H9 (cell line): ENCODE data around the gene SPANXA2. TPM values are rescaled to one million over a fixed set of nuclear protein-coding genes. Genes with fewer than 3 reads are reported as not detected.

ENCODE experiments used
- DNase-seq: peaks from one replicate; pipeline ENCODE4 v3.0.0-alpha.2; 2017
- H2AFZ ChIP-seq: one replicate; pipeline ENCODE4 v1.6.1; 2013; ENCODE audit warnings: mild to moderate bottlenecking, low read length, control low read depth, moderate library complexity
- H2AK5ac ChIP-seq: 2 replicates; pipeline ENCODE4 v1.6.1; 2013; ENCODE audit warnings: low read length, control low read depth, mixed read lengths; ENCODE audit not compliant: insufficient read length
- H2BK120ac ChIP-seq: one replicate; pipeline ENCODE4 v1.6.1; 2013; ENCODE audit warnings: low read depth, mild to moderate bottlenecking, low read length, control low read depth, inconsistent platforms; ENCODE audit not compliant: poor library complexity, severe bottlenecking
- H2BK12ac ChIP-seq: 2 replicates; pipeline ENCODE4 v1.6.1; 2013; ENCODE audit warnings: low read length, control low read depth, mixed read lengths, low read depth; ENCODE audit not compliant: insufficient read length
- H2BK15ac ChIP-seq: 2 replicates; pipeline ENCODE4 v1.6.1; 2013; ENCODE audit warnings: low read depth, low read length, control low read depth
- H2BK20ac ChIP-seq: one replicate; pipeline ENCODE4 v1.6.1; 2013; ENCODE audit warnings: low read depth, mild to moderate bottlenecking, low read length, control low read depth, inconsistent platforms; ENCODE audit not compliant: poor library complexity, severe bottlenecking
- H2BK5ac ChIP-seq: 2 replicates; pipeline ENCODE4 v1.6.1; 2013; ENCODE audit warnings: low read length, control low read depth, mixed read lengths; ENCODE audit not compliant: insufficient read length
- H3K14ac ChIP-seq: 2 replicates; pipeline ENCODE4 v1.6.1; 2013; ENCODE audit warnings: low read length, control low read depth; ENCODE audit not compliant: insufficient read depth
- H3K18ac ChIP-seq: 2 replicates; pipeline ENCODE4 v1.6.1; 2013; ENCODE audit warnings: low read depth, mild to moderate bottlenecking, mixed read lengths, low read length, control low read depth; ENCODE audit not compliant: insufficient read length
- H3K23ac ChIP-seq: 2 replicates; pipeline ENCODE4 v1.6.1; 2013; ENCODE audit warnings: low read length, control low read depth, mixed read lengths, low read depth; ENCODE audit not compliant: insufficient read length
- H3K23me2 ChIP-seq: 2 replicates; pipeline ENCODE4 v1.6.1; 2013; ENCODE audit warnings: low read depth, mild to moderate bottlenecking, mixed read lengths, low read length, control low read depth; ENCODE audit not compliant: insufficient read length, poor library complexity, severe bottlenecking
- H3K27ac ChIP-seq: 2 replicates; pipeline ENCODE4 v1.5.1; 2013; ENCODE audit warnings: low read length, control low read depth, mixed read lengths, low read depth; ENCODE audit not compliant: insufficient read length
- H3K27me3 ChIP-seq: 2 replicates; pipeline ENCODE4 v1.6.1; 2013; ENCODE audit warnings: low read length, control low read depth, inconsistent platforms; ENCODE audit not compliant: insufficient read depth
- H3K4ac ChIP-seq: 2 replicates; pipeline ENCODE4 v1.6.1; 2013; ENCODE audit warnings: low read depth, mild to moderate bottlenecking, control low read depth, inconsistent platforms, low read length, moderate library complexity
- H3K4me1 ChIP-seq: 2 replicates; pipeline ENCODE4 v1.6.1; 2013; ENCODE audit warnings: low read length, control low read depth, inconsistent platforms; ENCODE audit not compliant: insufficient read depth
- H3K4me2 ChIP-seq: 2 replicates; pipeline ENCODE4 v1.6.1; 2013; ENCODE audit warnings: low read length, control low read depth, mixed read lengths; ENCODE audit not compliant: insufficient read length, insufficient read depth
- H3K56ac ChIP-seq: 2 replicates; pipeline ENCODE4 v1.6.1; 2013; ENCODE audit warnings: low read depth, mild to moderate bottlenecking, mixed read lengths, low read length, control low read depth; ENCODE audit not compliant: insufficient read length
- H3K79me1 ChIP-seq: 2 replicates; pipeline ENCODE4 v1.6.1; 2013; ENCODE audit warnings: low read depth, mild to moderate bottlenecking, moderate library complexity, low read length, control low read depth, inconsistent platforms; ENCODE audit not compliant: insufficient read depth, poor library complexity, severe bottlenecking
- H3K79me2 ChIP-seq: 2 replicates; pipeline ENCODE4 v1.6.1; 2013; ENCODE audit warnings: low read length, control low read depth, inconsistent platforms; ENCODE audit not compliant: insufficient read depth
- H3K9ac ChIP-seq: 2 replicates; pipeline ENCODE4 v1.6.1; 2013; ENCODE audit warnings: low read length, control low read depth, mixed read lengths; ENCODE audit not compliant: insufficient read length; ENCODE audit errors: extremely low read depth
- H3K9me3 ChIP-seq: one replicate; pipeline ENCODE4 v1.6.1; 2013; ENCODE audit warnings: low read depth, low read length, inconsistent platforms; ENCODE audit not compliant: control insufficient read depth
- H3T11ph ChIP-seq: one replicate; pipeline ENCODE4 v1.6.1; 2013; ENCODE audit warnings: mild to moderate bottlenecking, low read length, control low read depth, inconsistent platforms
- H4K20me1 ChIP-seq: one replicate; pipeline ENCODE4 v1.6.1; 2013; ENCODE audit not compliant: control insufficient read depth, insufficient read length, insufficient read depth
- H4K5ac ChIP-seq: 2 replicates; pipeline ENCODE4 v1.6.1; 2013; ENCODE audit warnings: low read depth, mild to moderate bottlenecking, mixed read lengths, low read length, control low read depth; ENCODE audit not compliant: insufficient read length
- H4K8ac ChIP-seq: replicated peaks from 2 replicates; pipeline ENCODE4 v1.6.1; 2013; ENCODE audit warnings: low read length, control low read depth, mixed read lengths, low read depth; ENCODE audit not compliant: insufficient read length
- H4K91ac ChIP-seq: 2 replicates; pipeline ENCODE4 v1.6.1; 2013; ENCODE audit warnings: low read depth, mild to moderate bottlenecking, moderate library complexity, mixed read lengths, low read length, control low read depth; ENCODE audit not compliant: insufficient read length
- H3K27ac Mint-ChIP-seq, 3 experiments: 2 replicates in 2 of 3; 3 replicates in 1 of 3; pipeline ENCODE4 v1.8.0; 2020 to 2021; ENCODE audit warnings: mixed read lengths in 3 of 3, mild to moderate bottlenecking in 1 of 3, moderate library complexity in 1 of 3
- H3K27me3 Mint-ChIP-seq: 2 replicates; pipeline ENCODE4 v1.8.0; 2021; ENCODE audit warnings: low read depth, mild to moderate bottlenecking, moderate library complexity, mixed read lengths
- H3K36me3 Mint-ChIP-seq, 3 experiments: 2 replicates in 2 of 3; 3 replicates in 1 of 3; pipeline ENCODE4 v1.8.0; 2020 to 2021; ENCODE audit warnings: low read depth in 3 of 3, mixed read lengths in 3 of 3; ENCODE audit not compliant: insufficient read depth in 1 of 3
- H3K4me1 Mint-ChIP-seq, 2 experiments: 2 replicates each; pipeline ENCODE4 v1.8.0; 2020; ENCODE audit warnings: mixed read lengths in 2 of 2
- H3K4me3 Mint-ChIP-seq, 2 experiments: 2 replicates in 1 of 2; 3 replicates in 1 of 2; pipeline ENCODE4 v1.8.0; 2020 to 2021; ENCODE audit warnings: mild to moderate bottlenecking in 2 of 2, mixed read lengths in 2 of 2, moderate library complexity in 1 of 2
- H3K9me3 Mint-ChIP-seq, 2 experiments: 2 replicates in 1 of 2; 3 replicates in 1 of 2; pipeline ENCODE4 v1.8.0; 2020; ENCODE audit warnings: mild to moderate bottlenecking in 2 of 2, mixed read lengths in 2 of 2, moderate library complexity in 1 of 2
- CTCF ChIP-seq: fragments of 200-600 bp; sonication (generic); conservative IDR thresholded peaks from 3 replicates; pipeline ENCODE4 v1.8.0; 2021; ENCODE audit warnings: antibody characterized with exemption, mild to moderate bottlenecking
- WGBS: extraction: QIAGEN DNeasy Blood & Tissue Kit; methylation state at CpG from one replicate; pipeline ENCODE4 v1.1.7; 2013; ENCODE audit warnings: missing lambda C conversion rate, low lambda C conversion rate, mixed read lengths; ENCODE audit not compliant: insufficient read length; ENCODE audit errors: extremely low coverage; 5-methylcytosine and 5-hydroxymethylcytosine counted together
- total RNA-seq: library from RNA; stranded (reverse); gene quantifications from 2 replicates; pipeline ENCODE4 v1.2.1, GENCODE V29; 2021

The SPANXA2 gene
- total RNA-seq, 1 experiment from 2014 or later, result not detected

GRCh38 chrX:141638550-141638949, 49.0 kb downstream of the SPANXA2 start:
- no peak for TF ChIP-seq CTCF
- no peak overlapping the region for H3K4me2 ChIP-seq
- H3K18ac ChIP-seq, result no peak overlapping the region
- peaks cover 6 to 12% of the 10 kb centered on the region in 2 experiments for H3K4me1 Mint-ChIP-seq
- H4K91ac ChIP-seq, result no peak overlapping the region
- no peak overlapping the region for H4K5ac ChIP-seq
- no CpG with 5 or more reads among the region's 1 CpG for WGBS
- H3K56ac ChIP-seq, result no peak overlapping the region
- H3K4me1 ChIP-seq, result no peaks in the 10 kb centered on the region
- H4K20me1 ChIP-seq, result no peaks in the 10 kb centered on the region
- no peak overlapping the region for H4K8ac ChIP-seq
- no peaks in the 10 kb centered on the region for H3K79me2 ChIP-seq
- peaks cover 57 to 67% of the 10 kb centered on the region in 2 experiments for H3K9me3 Mint-ChIP-seq
- no peak overlapping the region for H2AFZ ChIP-seq
- H3K27me3 Mint-ChIP-seq, result no peaks in the 10 kb centered on the region
- no peak overlapping the region for H3K23ac ChIP-seq
- H3K23me2 ChIP-seq, result no peaks in the 10 kb centered on the region
- H2BK5ac ChIP-seq, result no peak overlapping the region
- H3K79me1 ChIP-seq, result no peaks in the 10 kb centered on the region
- peaks cover 0 to 6% (median 5%) of the 10 kb centered on the region in 3 experiments; a peak in 6 of 7 replicates for H3K36me3 Mint-ChIP-seq
- no peak overlapping the region for H3K4me3 Mint-ChIP-seq
- H3K9me3 ChIP-seq, result peaks cover 22% of the 10 kb centered on the region
- H3T11ph ChIP-seq, result no peak overlapping the region
- no peak overlapping the region for H3K4ac ChIP-seq
- no peak overlapping the region for H2BK20ac ChIP-seq
- H2BK15ac ChIP-seq, result no peak overlapping the region
- H3K14ac ChIP-seq, result no peak overlapping the region
- H2AK5ac ChIP-seq, result no peak overlapping the region
- H3K27ac ChIP-seq, result no peak overlapping the region
- no peaks in the 10 kb centered on the region for H3K27me3 ChIP-seq
- no peak overlapping the region for H2BK12ac ChIP-seq
- H2BK120ac ChIP-seq, result no peak overlapping the region
- DNase-seq, result peak; percentile 25
- no peak overlapping the region; a peak in 1 of 7 replicates for H3K27ac Mint-ChIP-seq
- H3K9ac ChIP-seq, result no peak overlapping the region

Other genes with a start within 250 kb of the SPANXA2 start
- not detected in 2 replicates for gene SPANXA1, start 5.0 kb upstream of the SPANXA2 start, total RNA-seq
- not detected in 2 replicates for gene SPANXD, start 109.0 kb downstream of the SPANXA2 start, total RNA-seq
- not detected in 2 replicates for gene MAGEC3, start 248.6 kb downstream of the SPANXA2 start, total RNA-seq